ENCODE measurements around the gene ERG28.
A peak's percentile ranks its signal among the peaks of the same experiment; 100 is the strongest.
"Not testable (repeated sequence)": the region's sequence is repeated elsewhere in the genome, so short reads cannot be mapped to it uniquely, and the experiment has no call there.

ERG28 gene

GRCh38 chr14:75607842-75608640 is 52.6 kb downstream of the ERG28 start:
- peak overlapping the region in 2 of 11 experiments; percentile 83 to 85; a peak in 4 of 22 replicates for H3K4me2 ChIP-seq
- no peak for TF ChIP-seq Cebpa-rat (IDR thresholded peaks at IDR 0.05)
- H3K9ac ChIP-seq, result no peak overlapping the region
- H3K27ac ChIP-seq, result no peak overlapping the region
- peaks cover 17 to 44% (median 26%) of the 10 kb centered on the region in 11 experiments for H3K9me3 ChIP-seq (replicated peaks in 1 of 11)
- H3K27me3 ChIP-seq, result no peaks in the 10 kb centered on the region
- H3K36me3 ChIP-seq, result peaks cover 0 to 27% (median 0%) of the 10 kb centered on the region in 11 experiments; a peak in 4 of 22 replicates
- no peaks in the 10 kb centered on the region for H4K20me1 ChIP-seq
- peak overlapping the region in 1 of 10 experiments; percentile 5; a peak in 1 of 20 replicates for H3K4me3 ChIP-seq
- H3K4me1 ChIP-seq, result peaks cover 0 to 98% (median 8%) of the 10 kb centered on the region in 10 experiments; a peak in 10 of 20 replicates

GRCh38 chr14:75607044-75607443 is 53.6 kb downstream of the ERG28 start:
- no peaks in the 10 kb centered on the region for H4K20me1 ChIP-seq
- no peak overlapping the region for H3K4me3 ChIP-seq
- 0 out of 22 replicates have a peak overlapping the region, but pooled peaks of 1 of the 11 experiments have one; percentile 83 for H3K4me2 ChIP-seq
- peaks cover 17 to 38% (median 26%) of the 10 kb centered on the region in 11 experiments for H3K9me3 ChIP-seq (replicated peaks in 1 of 11)
- H3K27me3 ChIP-seq, result no peaks in the 10 kb centered on the region
- peaks cover 0 to 24% (median 0%) of the 10 kb centered on the region in 11 experiments; a peak in 4 of 22 replicates for H3K36me3 ChIP-seq
- no peak overlapping the region for H3K27ac ChIP-seq
- H3K4me1 ChIP-seq, result peaks cover 0 to 97% (median 8%) of the 10 kb centered on the region in 10 experiments; a peak in 10 of 20 replicates
- TF ChIP-seq Cebpa-rat (IDR thresholded peaks at IDR 0.05), result no peak
- H3K9ac ChIP-seq, result no peak overlapping the region

- Histone ChIP-seq H4K20me1 (no peaks in the 10 kb centered on the region), H3K4me2 (peak overlapping the region in 5 of 11 experiments; percentile 31 to 86 (median 63); a peak in 9 of 22 replicates), H3K4me1 (peaks cover 0 to 89% (median 8%) of the 10 kb centered on the region in 10 experiments; a peak in 10 of 20 replicates), H3K27me3 (no peaks in the 10 kb centered on the region), H3K36me3 (peaks cover 0 to 24% (median 0%) of the 10 kb centered on the region in 11 experiments; a peak in 4 of 22 replicates), H3K9ac (no peak overlapping the region), H3K4me3 (no peak overlapping the region), H3K9me3 (replicated peaks in 1 of 11) (peaks cover 17 to 38% (median 26%) of the 10 kb centered on the region in 11 experiments), H3K27ac (peak overlapping the region in 1 of 11 experiments; percentile 24; a peak in 1 of 22 replicates)
- no peak for TF ChIP-seq Cebpa-rat (IDR thresholded peaks at IDR 0.05)
Observed at GRCh38 chr14:75605916-75606315, 54.8 kb downstream of the ERG28 start.

GRCh38 chr14:75604979-75605851 is 55.5 kb downstream of the ERG28 start:
- peaks cover 0 to 24% (median 0%) of the 10 kb centered on the region in 11 experiments; a peak in 4 of 22 replicates for H3K36me3 ChIP-seq
- H3K27ac ChIP-seq, result peak overlapping the region in 3 of 11 experiments; percentile 7 to 24 (median 19); a peak in 5 of 22 replicates
- H3K9me3 ChIP-seq (replicated peaks in 1 of 11), result peaks cover 17 to 38% (median 26%) of the 10 kb centered on the region in 11 experiments
- H3K4me1 ChIP-seq, result peaks cover 0 to 89% (median 6%) of the 10 kb centered on the region in 10 experiments; a peak in 10 of 20 replicates
- no peaks in the 10 kb centered on the region for H3K27me3 ChIP-seq
- no peaks in the 10 kb centered on the region for H4K20me1 ChIP-seq
- peak overlapping the region in 5 of 11 experiments; percentile 31 to 86 (median 63); a peak in 9 of 22 replicates for H3K4me2 ChIP-seq
- no peak overlapping the region for H3K9ac ChIP-seq
- TF ChIP-seq Cebpa-rat (IDR thresholded peaks at IDR 0.05), result no peak
- no peak overlapping the region for H3K4me3 ChIP-seq

- Histone ChIP-seq H3K27ac (no peak overlapping the region), H3K4me3 (no peak overlapping the region), H3K9ac (no peak overlapping the region), H4K20me1 (no peaks in the 10 kb centered on the region), H3K27me3 (no peaks in the 10 kb centered on the region), H3K9me3 (replicated peaks in 1 of 11) (peaks cover 8 to 22% (median 11%) of the 10 kb centered on the region in 11 experiments), H3K4me2 (peak overlapping the region in 2 of 11 experiments; percentile 83 to 86; a peak in 1 of 22 replicates), H3K36me3 (peaks cover 0 to 10% (median 0%) of the 10 kb centered on the region in 11 experiments; a peak in 4 of 22 replicates), H3K4me1 (peaks cover 0 to 88% (median 7%) of the 10 kb centered on the region in 10 experiments; a peak in 10 of 20 replicates)
- TF ChIP-seq Cebpa-rat (IDR thresholded peaks at IDR 0.05), result no peak; a peak in 1 of 22 replicates
Observed at GRCh38 chr14:75602503-75602902, 58.2 kb downstream of the ERG28 start.

- not testable (repeated sequence) for H4K20me1 ChIP-seq; H3K36me3 ChIP-seq; H3K27me3 ChIP-seq; H3K9ac ChIP-seq; H3K4me2 ChIP-seq; H3K27ac ChIP-seq; H3K9me3 ChIP-seq (replicated peaks in 1 of 11); H3K4me3 ChIP-seq
- H3K4me1 ChIP-seq, result peaks cover 0 to 88% (median 12%) of the 10 kb centered on the region in 10 experiments; a peak in 10 of 20 replicates
Observed at GRCh38 chr14:75601061-75601460, 59.6 kb downstream of the ERG28 start.

- H3K27ac ChIP-seq, result peak overlapping the region in 1 of 11 experiments; percentile 12; a peak in 2 of 22 replicates
- not testable (repeated sequence) for H3K9me3 ChIP-seq (replicated peaks in 1 of 11); H3K4me3 ChIP-seq; H3K9ac ChIP-seq; H3K27me3 ChIP-seq; H4K20me1 ChIP-seq; H3K36me3 ChIP-seq
- peak overlapping the region in 3 of 11 experiments; percentile 1 to 56 (median 54); a peak in 4 of 22 replicates for H3K4me2 ChIP-seq
- peaks cover 0 to 88% (median 10%) of the 10 kb centered on the region in 10 experiments; a peak in 10 of 20 replicates for H3K4me1 ChIP-seq
Observed at GRCh38 chr14:75600100-75600499, 60.6 kb downstream of the ERG28 start.
